Stimulated activated CD4-positive, alpha-beta T cell treated with anti-CD3 and anti-CD28 coated beads, TNF-alpha, amount 100 ng/mL, for 4 hours (primary cell): ENCODE results near the gene ARID3A.
"Not testable (repeated sequence)": the region's sequence is repeated elsewhere in the genome, so short reads cannot be mapped to it uniquely, and the experiment has no call there.

Source experiments
- DNase-seq, 3 experiments: peaks; one replicate each; pipeline ENCODE4 v3.0.0-alpha.2; 2020; ENCODE audit warnings: low read depth in 3 of 3

Gene ARID3A

GRCh38 chr19:891421-892200 is 34.2 kb upstream of the ARID3A start:
- DNase-seq: not testable (repeated sequence)

GRCh38 chr19:892243-892893 is 33.5 kb upstream of the ARID3A start:
- no peak for DNase-seq

- DNase-seq: peak; percentile 78 to 85 (median 78)
These were observed 32.7 kb upstream of the ARID3A start, which contains the start of the genes MED16 and RNU6-9 for GRCh38 chr19:892894-893689. TSS of gene MED16 (minus strand) at chr19:893187. CDS start at chr19:891131, 2,056 bp downstream. TSS of gene RNU6-9 (plus strand) at chr19:893484.

GRCh38 chr19:896434-896833 is 29.4 kb upstream of the ARID3A start:
- no peak for DNase-seq

GRCh38 chr19:896999-897398 is 28.8 kb upstream of the ARID3A start:
- DNase-seq: no peak

GRCh38 chr19:897442-898039 is 28.3 kb upstream of the ARID3A start:
- DNase-seq: no peak

GRCh38 chr19:898663-899062 is 27.2 kb upstream of the ARID3A start:
- no peak for DNase-seq

GRCh38 chr19:899336-900042 is 26.3 kb upstream of the ARID3A start:
- no peak for DNase-seq

- DNase-seq: no peak
These were observed 25.9 kb upstream of the ARID3A start for GRCh38 chr19:900043-900301.

GRCh38 chr19:900302-901111 is 25.3 kb upstream of the ARID3A start:
- DNase-seq: no peak

GRCh38 chr19:901216-902092 is 24.4 kb upstream of the ARID3A start:
- DNase-seq: no peak

- no peak for DNase-seq
These were observed 23.8 kb upstream of the ARID3A start for GRCh38 chr19:902093-902370.

GRCh38 chr19:902446-903226 is 23.2 kb upstream of the ARID3A start:
- no peak for DNase-seq

- DNase-seq: no peak
These were observed 22.5 kb upstream of the ARID3A start for GRCh38 chr19:903266-903797.

GRCh38 chr19:904545-904944 is 21.3 kb upstream of the ARID3A start:
- no peak for DNase-seq

- DNase-seq: no peak
These were observed 19.4 kb upstream of the ARID3A start for GRCh38 chr19:906480-906879.

GRCh38 chr19:907183-907853 is 18.5 kb upstream of the ARID3A start:
- no peak for DNase-seq
